Esophagus muscularis mucosa (tissue), 4 donors: ENCODE measurements around the gene BBC3. TPM values are rescaled to one million over a fixed set of nuclear protein-coding genes. Genes with fewer than 3 reads are reported as not detected.
"Not testable (repeated sequence)": the region's sequence is repeated elsewhere in the genome, so short reads cannot be mapped to it uniquely, and the experiment has no call there.

Experiments
- DNase-seq: peaks from one replicate; pipeline ENCODE4 v3.0.0-alpha.2; 2017; ENCODE audit errors: extremely low spot score
- H3K27ac ChIP-seq, 4 donors: fragments of 200-600 bp; sonication (generic); replicated peaks in 1 of 4; 1 replicate in 3 of 4; 2 replicates in 1 of 4; pipeline ENCODE4 v1.5.1; 2016 to 2019; ENCODE audit warnings: mild to moderate bottlenecking in 1 of 4
- H3K27me3 ChIP-seq, 4 donors: fragments of 200-600 bp; sonication (generic); one replicate each; pipeline versions ENCODE4 v1.5.1 to v1.6.0; 2016 to 2019
- H3K36me3 ChIP-seq, 4 donors: fragments of 200-600 bp; sonication (generic); one replicate each; pipeline ENCODE4 v1.5.1; 2016 to 2019
- H3K4me1 ChIP-seq, 4 donors: fragments of 200-600 bp; sonication (generic); one replicate each; pipeline ENCODE4 v1.5.1; 2016 to 2019
- H3K4me3 ChIP-seq, 4 donors: fragments of 200-600 bp; sonication (generic); 1 replicate in 2 of 4; 2 replicates in 2 of 4; pipeline ENCODE4 v1.5.1; 2016 to 2019; ENCODE audit warnings: mild to moderate bottlenecking in 4 of 4, moderate library complexity in 1 of 4
- H3K9me3 ChIP-seq, 4 donors: fragments of 200-600 bp; sonication (generic); 1 replicate in 3 of 4; 2 replicates in 1 of 4; pipeline ENCODE4 v1.5.1; 2016 to 2019
- CTCF ChIP-seq, 3 experiments: fragments of 200-600 bp in 2 of 3; fragments of 450-650 bp in 1 of 3; sonication (generic) in 2 of 3; IDR thresholded peaks; one replicate each; pipeline ENCODE4 v1.5.1; 2017 to 2019; ENCODE audit warnings: antibody characterized with exemption in 3 of 3, mild to moderate bottlenecking in 2 of 3, moderate library complexity in 1 of 3
- EP300 ChIP-seq: sonication (generic); formaldehyde crosslinking; IDR thresholded peaks from one replicate; pipeline ENCODE4 v1.6.1; 2017; ENCODE audit warnings: antibody characterized with exemption
- POLR2A ChIP-seq: fragments of 450-650 bp; IDR thresholded peaks from one replicate; pipeline ENCODE4 v1.6.1; 2017; ENCODE audit warnings: antibody characterized with exemption, moderate library complexity, mild to moderate bottlenecking, low read depth
- POLR2AphosphoS5 ChIP-seq, 2 donors: sonication (generic); formaldehyde crosslinking; IDR thresholded peaks; one replicate each; pipeline ENCODE4 v1.6.1; 2017; ENCODE audit warnings: antibody characterized with exemption in 2 of 2
- WGBS: methylation state at CpG from one replicate; pipeline ENCODE4 v1.1.5; 2018; 5-methylcytosine and 5-hydroxymethylcytosine counted together
- intact Hi-C: fragments of 100-400 bp; cut with DNase I; formaldehyde crosslinking; loops from one replicate; pipeline ENCODE4 v1.15.1; 2023
- total RNA-seq, 4 donors: library from RNA; depleted of rRNA; stranded (reverse); fragments of >200 nt; gene quantifications; one replicate each; pipeline versions ENCODE4 v1.1.0 to v1.2.1, GENCODE V29; 2016

The BBC3 gene
- total RNA-seq, 4 donors from 2014 or later: 5.0 to 21.3 (median 11.5) TPM

- Histone ChIP-seq H3K9me3 (no peaks in the 10 kb centered on the region), H3K4me1 (peaks cover 27 to 48% (median 39%) of the 10 kb centered on the region in 4 donors), H3K36me3 (peaks cover 13 to 30% (median 28%) of the 10 kb centered on the region in 4 donors), H3K27me3 (no peaks in the 10 kb centered on the region), H3K27ac (peak within 1 kb of the TSS; percentile 89 to 93 (median 91)), H3K4me3 (peak within 1 kb of the TSS; percentile 52 to 67 (median 60))
- intact Hi-C loops: no loop called here
- peak; percentile 99 for DNase-seq
- no peak for TF ChIP-seq EP300
- no peak for TF ChIP-seq CTCF (IDR thresholded peaks at IDR 0.05)
- peak; percentile 93 for TF ChIP-seq POLR2A
- TF ChIP-seq POLR2AphosphoS5 (IDR thresholded peaks at IDR 0.05): peak; percentile 96 to 99
- 34% methylated on average over 34 of the region's 60 CpGs for WGBS
Observed at GRCh38 chr19:47255879-47256692, 25.1 kb upstream of the BBC3 start, which contains the start of gene CCDC9. Gene CCDC9 (plus strand): TSS chr19:47256525. CDS start chr19:47258401, 1,876 bp downstream.

GRCh38 chr19:47253970-47254369, 23.0 kb upstream of the BBC3 start:
- Histone ChIP-seq H3K27ac (peak overlapping the region in 1 of 4 donors; percentile 10), H3K36me3 (peaks cover 0 to 9% (median 7%) of the 10 kb centered on the region in 4 donors), H3K9me3 (no peaks in the 10 kb centered on the region), H3K27me3 (no peaks in the 10 kb centered on the region), H3K4me3 (no peak overlapping the region), H3K4me1 (peaks cover 23 to 28% (median 24%) of the 10 kb centered on the region in 4 donors)
- DNase-seq: no peak
- intact Hi-C loops: no loop called here
- TF ChIP-seq CTCF (IDR thresholded peaks at IDR 0.05) (no peak), POLR2AphosphoS5 (IDR thresholded peaks at IDR 0.05) (no peak), EP300 (no peak), POLR2A (no peak)
- 99% methylated on average over 5 of the region's 5 CpGs for WGBS

GRCh38 chr19:47253467-47253881, 22.5 kb upstream of the BBC3 start:
- WGBS: 68% methylated on average over 3 of the region's 3 CpGs
- Histone ChIP-seq H3K27ac (peak overlapping the region in 1 of 4 donors; percentile 10), H3K27me3 (no peaks in the 10 kb centered on the region), H3K4me3 (no peak overlapping the region), H3K36me3 (peaks cover 0 to 4% (median 2%) of the 10 kb centered on the region in 4 donors), H3K9me3 (no peaks in the 10 kb centered on the region), H3K4me1 (peaks cover 18 to 23% (median 19%) of the 10 kb centered on the region in 4 donors)
- no peak for DNase-seq
- intact Hi-C loops: no loop called here
- TF ChIP-seq CTCF (IDR thresholded peaks at IDR 0.05): no peak
- no peak for TF ChIP-seq POLR2AphosphoS5 (IDR thresholded peaks at IDR 0.05)
- TF ChIP-seq EP300: no peak

GRCh38 chr19:47253016-47253415, 22.0 kb upstream of the BBC3 start:
- DNase-seq, H3K36me3 ChIP-seq, H3K27ac ChIP-seq, H3K9me3 ChIP-seq, H3K4me3 ChIP-seq, intact Hi-C loops, H3K27me3 ChIP-seq: not testable (repeated sequence)
- peaks cover 13 to 18% (median 15%) of the 10 kb centered on the region in 4 donors for H3K4me1 ChIP-seq
- 83% methylated on average over 8 of the region's 8 CpGs for WGBS

GRCh38 chr19:47247308-47247990, 16.4 kb upstream of the BBC3 start:
- DNase-seq: peak; percentile 96
- H3K36me3 ChIP-seq: no peaks in the 10 kb centered on the region
- WGBS: 30% methylated on average over 25 of the region's 25 CpGs
- TF ChIP-seq CTCF (IDR thresholded peaks at IDR 0.05) (peak; percentile 95 to 96 (median 95)), EP300 (no peak), POLR2AphosphoS5 (IDR thresholded peaks at IDR 0.05) (peak in 1 of 2 donors; percentile 61), POLR2A (no peak)
- peak overlapping the region in 1 of 4 donors; percentile 28 for H3K27ac ChIP-seq
- intact Hi-C loops: loop anchor here (5.0 kb wide), 1 partner anchor 170 kb away; no protein-coding TSS in a partner anchor
- no peaks in the 10 kb centered on the region for H3K27me3 ChIP-seq
- peaks cover 18 to 32% (median 28%) of the 10 kb centered on the region in 4 donors for H3K4me1 ChIP-seq
- H3K9me3 ChIP-seq: no peaks in the 10 kb centered on the region
- H3K4me3 ChIP-seq: no peak overlapping the region
